Esophagus mucosa (tissue), 1 donor: Measurements from ENCODE around the gene CHST11. TPM values are rescaled to one million over a fixed set of nuclear protein-coding genes. Genes with fewer than 3 reads are reported as not detected.
"Not testable (repeated sequence)": the region's sequence is repeated elsewhere in the genome, so short reads cannot be mapped to it uniquely, and the experiment has no call there.

ENCODE experiments used
- ATAC-seq: fragments of 200-7000 bp; cut with Tn5 transposase; one replicate; pipeline ENCODE4 v1.9.1; 2020
- total RNA-seq: library from RNA; stranded (reverse); gene quantifications from one replicate; pipeline ENCODE4 v1.2.4, GENCODE V29; 2023
- donor health status: DM: yes; HTN: yes; CAD: no.

CHST11 gene
- total RNA-seq, 1 donor from 2014 or later, result 7.3 TPM

GRCh38 chr12:104506676-104507401, 50.1 kb downstream of the CHST11 start:
- ATAC-seq, result no peak

DNA sequence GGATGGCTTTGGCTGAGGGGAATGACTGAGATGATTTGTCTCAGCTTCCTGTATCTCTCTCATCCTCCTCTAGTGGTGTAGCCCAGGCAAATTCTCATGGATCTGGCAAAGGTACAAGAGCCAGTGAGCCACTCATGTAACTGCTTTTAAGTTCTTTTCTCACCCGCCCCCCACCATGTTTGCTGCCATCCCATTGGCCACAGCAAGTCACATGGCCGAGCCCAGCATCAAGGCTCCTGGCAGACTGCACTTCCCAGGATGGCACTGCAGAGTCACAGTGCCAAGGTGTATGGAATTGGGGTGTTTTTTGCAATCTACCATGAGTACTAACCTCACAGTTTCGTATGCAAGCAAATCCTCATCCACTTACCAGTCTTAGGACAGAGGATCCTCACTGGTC, 50.9 kb downstream of the CHST11 start:
- ATAC-seq, result no peak

GRCh38 chr12:104508752-104509446, 52.2 kb downstream of the CHST11 start:
- no peak for ATAC-seq

DNA sequence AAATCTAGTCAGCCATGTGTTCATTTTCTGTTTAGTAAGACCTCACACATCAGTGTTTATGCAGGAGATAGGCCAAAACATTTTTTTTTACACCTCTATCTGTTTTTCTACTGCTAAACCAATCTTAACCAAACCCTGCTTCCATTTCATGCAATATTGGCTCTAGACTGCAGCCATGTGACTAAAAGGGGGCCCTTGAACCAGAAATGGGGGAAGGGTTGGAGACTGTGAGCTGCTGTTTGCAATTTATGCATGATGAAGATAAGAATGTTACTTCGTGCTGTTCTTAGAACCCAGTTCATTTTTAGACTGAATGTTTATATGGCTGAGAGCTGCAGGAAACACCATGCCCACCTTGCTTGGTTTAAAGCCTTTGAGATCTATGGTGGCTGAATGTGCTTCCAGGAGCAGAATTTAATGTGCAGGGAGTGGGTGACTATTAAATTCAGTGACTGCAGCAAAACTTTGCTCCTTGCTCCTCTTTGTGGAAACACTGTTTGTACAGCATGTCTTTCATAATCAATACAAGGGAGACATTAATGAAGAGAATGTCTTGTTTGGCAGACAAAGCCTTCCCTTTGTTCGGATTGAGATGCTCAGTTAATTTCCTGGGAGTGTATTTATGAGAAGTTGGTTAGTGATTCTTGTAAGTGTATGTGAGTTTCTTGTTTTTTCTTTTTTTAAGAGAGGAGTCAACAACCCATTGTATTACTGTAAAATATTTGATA, 53.6 kb downstream of the CHST11 start:
- ATAC-seq, result no peak

- ATAC-seq, result no peak
These were observed 54.2 kb downstream of the CHST11 start for GRCh38 chr12:104510873-104511440.

GRCh38 chr12:104513681-104514080, 56.9 kb downstream of the CHST11 start:
- peak; percentile 25 for ATAC-seq

DNA sequence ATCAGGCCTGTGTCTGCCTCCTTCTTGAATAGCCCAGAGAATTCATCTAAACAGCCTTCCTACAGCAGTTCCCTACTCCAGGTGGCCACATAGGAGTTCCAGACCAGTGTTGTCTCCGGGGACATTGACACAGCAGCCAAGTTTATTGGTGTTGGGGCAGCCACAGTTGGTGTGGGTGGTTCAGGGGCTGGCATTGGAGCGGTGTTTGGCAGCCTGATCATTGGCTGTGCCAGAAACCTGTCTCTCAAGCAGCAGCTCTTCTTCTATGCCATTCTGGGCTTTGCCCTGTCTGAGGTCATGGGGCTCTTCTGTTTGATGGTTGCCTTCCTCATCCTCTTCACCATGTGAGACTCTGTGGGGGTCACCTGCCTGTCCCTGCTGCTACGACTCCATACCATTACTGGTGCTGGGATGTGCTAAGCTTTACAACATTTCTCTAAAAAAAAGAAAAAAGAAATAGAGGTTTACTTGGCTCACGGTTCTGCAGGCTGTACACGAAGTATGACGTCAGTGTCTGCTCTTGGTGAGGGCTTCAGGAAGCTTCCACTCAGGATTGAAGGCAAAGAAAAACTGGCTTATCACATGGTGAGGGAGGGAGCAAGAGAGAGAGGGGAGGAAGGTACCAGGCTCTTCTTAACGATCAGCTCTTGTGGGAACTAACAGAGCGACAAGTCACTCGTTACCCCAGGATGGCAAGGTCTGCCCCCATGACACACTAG, 57.5 kb downstream of the CHST11 start:
- ATAC-seq, result no peak

GRCh38 chr12:104515899-104516298, 59.2 kb downstream of the CHST11 start:
- ATAC-seq, result no peak

GRCh38 chr12:104516821-104517220, 60.1 kb downstream of the CHST11 start:
- ATAC-seq, result no peak

DNA sequence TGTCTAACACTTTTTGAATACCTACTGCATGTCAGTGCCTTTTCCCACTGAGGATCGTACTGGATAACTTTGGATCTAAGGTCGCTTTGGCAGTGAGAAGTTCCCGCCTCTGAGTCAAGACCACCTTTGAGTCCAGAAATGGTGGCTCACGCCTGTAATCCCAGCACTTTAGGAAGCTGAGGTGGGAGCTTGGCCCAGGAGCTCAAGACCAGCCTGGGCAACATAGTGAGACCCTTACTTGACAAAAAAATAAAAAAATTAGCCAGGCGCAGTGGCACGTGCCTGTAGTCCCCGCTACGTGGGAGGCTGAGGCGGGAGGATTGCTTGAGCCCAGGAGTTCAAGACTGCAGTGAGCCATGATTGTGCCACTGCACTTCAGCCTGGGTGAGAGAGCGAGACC, 61.1 kb downstream of the CHST11 start:
- ATAC-seq, result no peak

DNA sequence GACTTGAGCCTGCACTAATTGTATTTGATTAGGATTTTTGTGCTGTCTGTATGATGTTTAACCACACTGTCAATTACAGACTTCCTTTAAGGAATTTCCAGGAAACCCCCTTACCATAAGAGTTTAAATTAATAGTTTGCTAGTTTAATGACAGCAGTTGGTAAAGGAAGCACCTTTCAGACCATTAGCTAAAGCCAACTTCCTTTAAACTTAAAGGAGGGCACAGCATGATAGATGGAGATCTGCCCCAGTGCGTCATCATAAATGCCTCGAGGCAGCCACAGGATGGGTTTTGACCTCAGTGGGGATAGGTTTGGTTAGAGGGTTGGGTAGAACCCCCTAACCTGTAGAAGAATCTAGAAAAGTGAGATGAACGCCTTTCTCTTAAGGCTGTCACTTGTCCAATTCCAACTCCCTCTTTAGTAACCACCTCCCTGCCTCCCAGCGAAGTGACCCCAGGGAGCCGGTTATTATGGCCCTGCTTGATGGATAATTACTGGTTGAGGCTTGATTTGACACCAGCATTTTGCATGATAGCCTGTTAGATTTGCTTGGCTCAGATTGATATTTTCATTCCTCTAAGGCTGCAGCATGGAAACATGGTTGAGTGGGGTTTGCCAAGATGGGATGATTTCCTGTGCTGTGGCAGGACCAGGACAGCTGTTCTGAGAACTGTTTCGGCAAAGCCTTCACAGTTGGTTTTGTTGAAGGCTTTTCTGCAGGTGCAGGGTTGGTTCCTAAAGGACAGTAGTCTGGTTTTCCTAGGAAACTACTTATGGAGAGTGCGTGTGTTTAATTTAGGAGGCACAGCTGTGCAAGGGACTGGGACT, 62.7 kb downstream of the CHST11 start:
- peak; percentile 20 for ATAC-seq

DNA sequence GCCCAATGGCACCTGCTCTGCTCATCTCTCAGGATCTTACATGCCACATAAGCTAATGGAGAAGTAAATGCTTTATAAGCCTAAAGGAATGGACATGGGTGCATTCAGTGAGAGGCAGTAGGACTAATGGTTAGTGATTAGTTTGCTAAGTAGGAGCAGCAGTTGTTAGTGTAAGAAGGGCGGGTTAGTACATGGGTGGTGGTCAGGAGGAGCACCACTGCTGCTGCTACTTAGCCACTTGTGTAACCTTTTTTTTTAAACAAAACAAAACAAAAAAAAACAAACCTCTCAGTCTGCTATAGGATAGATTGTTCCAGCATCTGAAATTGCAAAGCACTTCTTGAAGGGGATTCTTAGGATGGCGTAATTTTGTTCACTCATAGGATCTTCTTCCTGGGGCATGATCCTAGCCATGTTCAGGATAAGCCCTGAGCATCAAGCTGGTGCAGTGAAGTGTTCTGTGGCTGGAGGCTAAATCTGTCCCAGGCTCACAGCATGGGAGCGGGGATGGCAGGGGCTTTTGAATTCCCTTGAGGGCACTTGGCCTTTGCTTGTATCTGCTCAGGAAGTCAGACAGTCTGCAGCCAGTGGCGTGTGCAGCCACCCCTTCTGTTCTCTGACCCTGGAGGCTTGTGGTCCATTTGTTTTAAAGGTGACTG, 63.6 kb downstream of the CHST11 start:
- ATAC-seq, result no peak

DNA sequence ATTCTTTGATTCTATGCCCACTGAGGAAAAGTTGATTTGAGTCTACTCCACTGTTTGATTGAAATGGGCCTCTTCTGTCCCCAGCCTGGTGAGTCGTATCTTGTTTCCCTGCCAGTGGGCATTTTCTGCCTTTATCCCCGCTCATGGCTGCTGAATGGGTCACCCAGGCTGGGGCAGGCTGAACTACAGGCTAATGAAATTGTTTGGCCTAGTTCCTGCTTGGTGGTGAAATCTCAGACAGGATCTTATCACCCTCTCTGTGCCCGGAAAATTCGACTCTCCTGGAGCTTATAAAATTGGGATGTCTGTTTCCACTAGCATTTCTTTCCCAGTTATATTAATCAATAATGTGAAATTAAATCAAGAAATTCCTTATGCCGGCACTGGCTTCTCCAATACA, 65.0 kb downstream of the CHST11 start:
- ATAC-seq, result no peak

DNA sequence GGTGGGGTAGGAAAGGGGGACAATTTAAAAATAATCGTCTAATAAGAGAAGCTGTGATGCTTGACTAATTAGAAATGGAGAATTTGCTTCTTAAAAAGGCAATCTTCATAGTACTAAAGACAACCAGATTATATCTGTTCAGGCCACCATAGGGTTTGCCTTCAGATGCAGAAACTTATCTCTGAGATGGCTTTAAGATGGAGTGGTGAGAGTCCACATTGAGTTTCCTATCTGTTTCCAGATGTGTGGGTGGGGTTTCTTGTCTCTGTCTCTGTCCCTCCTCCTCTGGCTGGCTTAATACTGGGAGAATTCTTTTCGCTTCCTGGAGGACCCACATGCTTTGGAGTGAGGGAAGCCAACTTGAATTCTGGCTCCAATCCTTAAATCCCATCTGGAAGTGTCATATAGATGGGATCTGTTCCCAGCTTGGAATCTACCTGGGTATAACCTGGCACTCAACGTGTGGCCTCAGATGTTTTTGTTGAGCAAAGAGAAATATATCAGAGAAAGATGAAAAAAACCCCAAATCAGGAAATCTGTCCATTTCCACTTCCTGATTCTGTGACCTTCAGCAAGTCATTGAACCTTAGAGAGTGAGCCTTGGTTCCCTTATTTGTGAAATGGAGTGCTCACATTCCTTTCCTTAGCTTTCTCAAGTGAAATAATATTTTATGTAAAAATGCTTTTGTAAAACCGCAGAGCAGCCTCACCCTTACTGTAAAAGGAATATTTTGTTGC, 66.4 kb downstream of the CHST11 start:
- ATAC-seq, result no peak

DNA sequence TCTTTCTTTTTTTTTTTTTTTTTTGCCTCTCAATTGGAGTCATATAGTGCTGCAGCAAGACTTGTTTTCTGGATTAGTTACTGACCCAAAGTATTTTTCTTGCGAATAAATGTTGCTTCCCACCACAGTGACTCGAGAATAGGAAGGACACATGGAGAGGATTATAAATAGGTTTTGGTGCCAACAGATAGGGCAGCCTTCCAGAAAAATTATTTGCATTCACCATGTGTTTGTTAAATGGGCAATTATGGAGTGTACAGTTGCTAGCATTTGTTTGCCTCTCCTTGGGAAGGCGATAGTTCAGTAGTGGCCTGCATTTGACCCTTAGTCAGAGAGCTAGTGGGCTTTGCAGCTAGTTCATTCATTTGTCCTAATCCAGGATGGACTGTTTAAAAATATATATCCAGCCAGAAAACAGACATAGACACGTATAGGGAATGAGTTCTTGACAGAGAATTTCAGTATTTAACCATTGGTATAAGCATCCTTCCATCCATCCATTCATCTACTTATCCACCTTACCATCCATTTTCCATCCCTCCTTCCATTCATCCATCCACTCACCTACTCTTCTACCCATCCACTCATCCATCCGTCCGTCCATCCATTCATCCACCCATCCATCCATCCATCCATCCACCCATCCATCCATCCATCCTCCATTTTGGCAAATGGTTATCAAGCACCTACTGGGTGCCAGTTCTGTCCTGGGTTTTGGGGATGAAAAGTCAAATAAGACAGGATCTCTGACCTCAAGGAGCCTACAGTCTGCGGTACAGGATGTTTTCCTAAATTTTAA, 67.5 kb downstream of the CHST11 start:
- no peak for ATAC-seq

- no peak for ATAC-seq
These were observed 69.6 kb downstream of the CHST11 start for GRCh38 chr12:104526320-104526719.

- no peak for ATAC-seq
These were observed 70.0 kb downstream of the CHST11 start for GRCh38 chr12:104526751-104527150.

GRCh38 chr12:104527653-104528052, 70.9 kb downstream of the CHST11 start:
- ATAC-seq, result not testable (repeated sequence)

- ATAC-seq, result no peak
These were observed 72.6 kb downstream of the CHST11 start for GRCh38 chr12:104529130-104529874.
